HG02852 (cell line): ENCODE data around the gene DIAPH2.
"Not testable (repeated sequence)": the region's sequence is repeated elsewhere in the genome, so short reads cannot be mapped to it uniquely, and the experiment has no call there.

Experiments used
- ATAC-seq: cut with Tn5 transposase; IDR thresholded peaks from one replicate; pipeline ENCODE4 v1.9.1; 2021; ENCODE audit warnings: mild to moderate bottlenecking, moderate library complexity; ENCODE audit not compliant: unreplicated experiment

Gene DIAPH2

GRCh38 chrX:96684339-96685209 is at the start of gene DIAPH2:
TSS of gene DIAPH2 (plus strand) at chrX:96684842.
- ATAC-seq: peak; percentile 84

GRCh38 chrX:96650023-96650422 is 34.6 kb upstream of the DIAPH2 start:
- no peak for ATAC-seq

DNA sequence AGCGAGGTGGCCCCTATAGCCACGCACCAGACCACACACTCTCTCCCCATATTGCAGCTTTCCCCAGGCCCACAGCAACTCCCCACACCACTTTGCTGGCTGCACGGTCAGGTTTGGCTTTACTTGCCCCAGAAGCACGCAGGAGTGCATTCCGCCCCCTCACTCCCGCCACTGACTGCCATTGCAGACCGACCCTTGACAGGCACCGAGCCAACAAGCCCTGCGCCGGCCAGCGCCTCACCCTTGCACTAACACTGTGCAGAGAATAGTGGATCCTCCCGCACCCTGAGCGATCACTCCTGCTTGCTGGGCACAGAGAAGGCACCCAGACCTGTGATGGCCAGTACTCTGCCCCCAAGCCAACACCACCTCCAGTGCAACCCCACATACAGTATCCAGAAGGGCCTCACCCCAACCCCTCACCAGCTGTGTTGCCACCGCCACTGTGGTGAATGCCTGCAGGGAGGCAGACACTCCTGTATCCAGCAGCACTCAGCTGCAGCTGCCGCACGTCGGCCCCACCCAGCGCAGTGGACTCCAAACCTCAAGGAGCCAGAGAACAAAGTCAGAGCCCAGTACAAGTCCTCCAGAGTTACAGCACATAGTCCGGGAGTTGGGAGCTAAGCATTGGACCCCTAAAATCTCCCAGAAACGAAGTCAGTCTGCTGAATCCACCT is 28.6 kb upstream of the DIAPH2 start:
- ATAC-seq: no peak

DNA sequence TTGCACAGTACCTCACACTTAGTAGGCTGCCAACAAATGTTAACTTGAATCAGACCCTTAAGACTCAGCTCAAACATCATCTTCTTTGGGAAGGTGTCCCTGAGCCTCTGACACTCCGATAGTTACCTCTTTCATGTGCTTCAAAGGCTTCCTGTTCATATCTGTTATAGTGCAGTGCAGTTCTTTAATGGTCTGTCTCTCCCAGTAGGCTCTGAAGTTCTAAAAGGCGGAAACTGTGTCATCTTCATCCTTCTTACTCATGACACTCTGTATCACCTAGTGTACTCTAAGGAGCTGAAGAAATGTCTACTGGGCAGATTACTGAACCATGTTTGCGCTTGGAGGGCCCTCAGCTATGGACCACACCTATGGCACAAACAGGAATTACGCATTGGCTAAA is 2.1 kb upstream of the DIAPH2 start:
- ATAC-seq: no peak

- ATAC-seq: no peak
Observed at GRCh38 chrX:96683997-96684338, 674 bp upstream of the DIAPH2 start.

GRCh38 chrX:96685210-96686099 is 813 bp downstream of the DIAPH2 start:
- peak; percentile 35 for ATAC-seq

DNA sequence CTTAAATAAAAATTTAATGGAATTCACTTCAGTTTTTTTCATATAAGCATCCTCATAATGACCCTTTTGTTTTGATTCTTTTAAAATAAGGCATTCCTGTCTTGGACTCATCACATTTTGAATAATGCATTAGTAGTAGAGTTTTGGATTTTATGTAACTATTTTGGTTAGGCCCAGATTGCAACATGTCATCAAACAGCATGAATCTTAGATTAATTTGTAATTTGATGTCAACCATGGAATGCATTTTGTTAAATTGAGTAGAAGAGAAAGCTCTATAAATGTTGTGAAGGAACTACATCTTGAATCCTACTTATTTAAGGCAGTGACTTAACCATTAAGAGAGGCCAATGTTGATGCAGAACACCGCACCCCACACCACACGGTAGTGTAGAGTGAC is 3.1 kb downstream of the DIAPH2 start:
- no peak for ATAC-seq

DNA sequence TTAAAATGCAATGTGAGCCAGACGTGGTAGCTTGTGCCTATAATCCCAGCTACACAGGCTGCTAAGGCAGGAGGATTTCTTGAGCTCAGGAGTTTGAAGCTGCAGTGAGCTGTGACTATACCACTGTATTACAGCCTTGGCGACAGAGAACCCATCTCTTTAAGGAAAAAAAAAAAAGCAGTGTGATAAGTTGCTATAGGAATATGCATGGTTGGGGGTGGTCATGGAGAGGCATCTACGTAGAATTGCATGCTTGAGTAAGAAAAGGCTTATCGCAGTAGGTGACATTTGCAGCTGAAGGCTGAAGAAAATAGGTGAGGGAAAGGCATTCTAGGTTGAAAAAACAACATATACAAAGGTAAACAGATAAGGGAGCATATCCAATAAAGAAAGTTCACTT is 4.1 kb downstream of the DIAPH2 start:
- ATAC-seq: no peak

- no peak for ATAC-seq
Observed at GRCh38 chrX:96689991-96690390, 5.3 kb downstream of the DIAPH2 start.

- no peak for ATAC-seq
Observed at GRCh38 chrX:96692454-96692853, 7.8 kb downstream of the DIAPH2 start.

DNA sequence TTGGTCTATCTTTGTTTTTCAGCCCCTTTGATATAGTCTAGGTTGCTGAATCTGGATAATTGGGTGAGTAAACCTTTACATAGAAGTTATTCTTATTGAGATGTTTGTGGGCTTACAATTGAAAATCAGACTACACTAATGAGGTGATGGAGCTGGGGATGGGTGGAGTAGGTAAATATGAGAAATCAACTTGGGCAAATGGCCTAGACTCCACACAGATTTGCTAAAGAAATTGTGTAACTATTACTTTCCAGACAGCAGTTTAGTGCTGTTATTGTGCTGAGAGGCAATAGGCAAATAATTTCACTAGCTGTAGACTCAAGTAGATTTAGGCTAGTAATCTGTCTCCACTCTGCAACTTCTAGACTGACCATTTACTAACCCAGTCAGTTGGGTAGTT is 8.2 kb downstream of the DIAPH2 start:
- ATAC-seq: no peak

DNA sequence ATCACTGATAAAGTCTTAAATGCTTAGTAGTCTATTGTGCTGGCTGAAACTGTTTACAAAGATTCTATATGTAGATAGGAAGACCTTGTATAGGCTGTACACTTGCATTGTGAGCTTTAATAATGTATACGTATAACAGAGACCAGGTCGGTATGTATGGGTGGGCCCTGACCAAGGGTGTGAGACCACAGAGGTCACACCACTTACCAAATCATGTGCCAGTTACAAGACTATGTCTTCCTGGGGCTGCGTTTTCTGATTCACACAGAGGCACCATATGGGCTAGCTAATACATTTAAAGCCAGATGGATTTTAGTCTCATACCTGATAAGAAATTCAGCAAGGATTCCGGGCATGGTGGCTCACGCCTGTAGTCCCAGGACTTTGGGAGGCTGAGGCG is 8.8 kb downstream of the DIAPH2 start:
- no peak for ATAC-seq

DNA sequence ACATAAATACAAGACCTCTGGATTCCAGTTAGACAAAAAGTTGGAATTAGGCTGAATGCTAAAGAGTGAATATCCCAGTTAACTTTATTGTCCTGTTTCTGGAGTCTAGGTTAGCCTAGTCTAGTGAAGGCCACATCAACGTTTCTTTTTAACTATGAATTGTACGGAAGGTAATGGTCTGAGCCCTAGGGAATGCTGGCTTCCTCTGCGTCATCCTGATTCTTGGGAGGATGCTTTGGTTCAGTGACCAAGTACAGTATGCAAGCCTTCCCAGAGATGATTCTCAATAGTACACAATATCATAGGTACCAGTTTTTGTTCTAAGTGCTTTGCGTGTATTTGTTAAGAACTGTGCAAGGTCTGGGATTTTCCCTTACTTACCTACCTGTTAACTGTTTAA is 11.8 kb downstream of the DIAPH2 start:
- no peak for ATAC-seq

DNA sequence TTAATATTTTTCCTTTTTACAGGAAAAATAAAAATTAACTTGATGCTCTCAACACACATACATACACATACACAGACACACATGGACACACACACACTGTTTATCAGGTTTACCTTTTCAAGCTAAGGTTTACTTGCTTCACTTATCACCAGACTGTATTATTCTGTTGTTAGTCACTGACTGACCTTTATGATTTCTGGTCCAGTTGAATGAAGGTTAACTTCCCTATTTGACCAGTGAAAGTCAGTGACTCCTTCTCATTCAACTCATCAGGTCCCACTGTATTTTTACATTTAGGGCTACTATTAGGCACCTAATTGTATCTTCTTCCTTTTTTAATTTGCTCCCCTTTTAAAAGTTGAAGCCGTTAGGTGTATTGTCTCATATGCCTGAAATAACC is 16.0 kb downstream of the DIAPH2 start:
- no peak for ATAC-seq

DNA sequence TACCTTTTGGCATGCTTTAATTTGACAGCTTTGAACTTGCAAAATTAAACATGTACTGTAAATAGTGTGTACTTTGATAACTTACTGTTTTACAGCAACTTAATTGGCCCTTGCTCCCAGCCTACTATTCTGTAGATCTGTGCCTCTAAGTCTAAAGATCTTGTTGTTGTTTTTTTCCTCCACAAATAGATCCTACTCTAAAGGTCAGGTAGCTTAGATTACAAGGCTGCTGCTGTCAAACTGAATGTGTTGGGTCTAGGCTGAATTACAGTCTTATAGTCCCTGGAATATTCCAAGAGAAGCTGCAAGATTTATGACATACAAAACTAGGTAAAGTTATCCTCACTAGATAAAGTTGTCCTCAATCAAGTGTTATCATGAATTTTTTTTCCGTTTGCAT is 18.7 kb downstream of the DIAPH2 start:
- no peak for ATAC-seq

DNA sequence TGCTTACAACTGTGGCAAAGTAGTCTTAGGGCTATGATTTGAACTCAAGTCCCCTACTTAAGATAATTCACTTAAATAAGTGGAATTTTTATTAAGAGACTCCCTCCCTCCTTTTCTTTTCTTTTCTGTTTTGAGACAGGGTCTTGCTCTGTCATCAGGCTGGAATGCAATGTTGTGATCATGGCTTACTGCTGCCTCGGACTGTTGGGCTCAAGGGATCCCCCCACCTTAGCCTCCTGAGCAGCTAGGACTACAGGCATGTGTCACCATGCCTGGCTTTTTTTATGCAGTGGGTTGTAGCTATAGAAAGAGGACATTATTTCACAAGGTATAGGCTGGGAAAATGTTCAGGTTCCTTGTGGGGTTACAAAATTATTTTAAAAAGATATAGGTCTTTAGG is 19.2 kb downstream of the DIAPH2 start:
- no peak for ATAC-seq

DNA sequence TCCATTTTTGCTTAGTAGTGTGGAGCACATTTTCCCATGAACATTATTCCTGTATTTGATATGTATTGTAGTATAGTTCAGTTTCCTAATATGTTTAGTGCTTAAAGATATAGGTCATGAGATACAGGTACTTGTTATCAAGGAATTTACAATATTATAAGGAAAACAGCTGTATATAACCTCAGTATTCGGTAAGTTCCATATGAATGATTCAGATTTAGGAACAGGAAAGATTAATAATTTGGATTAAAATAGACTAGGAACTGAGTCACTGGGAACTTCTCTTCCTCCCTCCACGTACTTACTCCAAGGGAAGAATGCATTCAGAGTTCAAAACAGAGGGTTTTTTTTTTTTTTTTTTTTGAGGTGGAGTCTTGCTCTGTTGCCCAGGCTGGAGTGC is 20.0 kb downstream of the DIAPH2 start:
- ATAC-seq: no peak

- ATAC-seq: no peak
Observed at GRCh38 chrX:96705905-96706304, 21.3 kb downstream of the DIAPH2 start.

- no peak for ATAC-seq
Observed at GRCh38 chrX:96707804-96708203, 23.2 kb downstream of the DIAPH2 start.

DNA sequence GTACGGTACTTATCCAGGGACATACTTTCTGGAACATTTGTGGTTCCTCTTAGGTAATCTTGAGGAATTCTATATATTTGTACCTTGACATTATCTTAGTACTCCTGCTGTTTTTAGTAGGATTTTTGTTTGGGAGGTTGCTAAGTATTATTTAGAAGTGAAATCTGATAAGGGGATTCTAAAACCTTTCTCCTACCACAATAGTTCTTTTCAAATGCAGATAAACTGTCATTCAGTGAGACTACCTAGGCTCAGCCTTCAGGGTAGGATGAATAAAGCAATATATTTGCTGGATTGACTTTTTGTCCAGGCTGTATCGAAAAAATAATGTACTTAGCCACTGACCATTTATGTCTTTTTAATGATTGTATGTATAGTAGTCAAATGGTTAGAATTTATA is 25.4 kb downstream of the DIAPH2 start:
- no peak for ATAC-seq

DNA sequence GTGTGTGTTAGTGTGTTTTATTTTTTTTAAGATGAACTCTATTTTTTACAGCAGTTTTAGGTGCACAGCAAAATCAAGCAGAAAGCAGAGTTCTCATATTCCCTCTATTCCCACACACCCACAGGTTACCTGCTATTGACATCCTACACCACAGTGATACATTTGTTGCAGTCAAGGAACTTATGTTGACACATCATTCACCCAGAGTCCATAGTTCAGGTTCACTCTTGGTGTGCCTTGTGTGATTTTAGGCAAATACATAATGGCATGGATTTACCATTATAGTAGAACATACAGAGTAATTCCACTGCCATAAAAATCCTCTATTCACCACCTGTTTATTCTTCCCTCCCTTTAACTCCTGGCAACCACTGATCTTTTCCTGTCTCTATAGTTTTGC is 28.7 kb downstream of the DIAPH2 start:
- ATAC-seq: no peak

DNA sequence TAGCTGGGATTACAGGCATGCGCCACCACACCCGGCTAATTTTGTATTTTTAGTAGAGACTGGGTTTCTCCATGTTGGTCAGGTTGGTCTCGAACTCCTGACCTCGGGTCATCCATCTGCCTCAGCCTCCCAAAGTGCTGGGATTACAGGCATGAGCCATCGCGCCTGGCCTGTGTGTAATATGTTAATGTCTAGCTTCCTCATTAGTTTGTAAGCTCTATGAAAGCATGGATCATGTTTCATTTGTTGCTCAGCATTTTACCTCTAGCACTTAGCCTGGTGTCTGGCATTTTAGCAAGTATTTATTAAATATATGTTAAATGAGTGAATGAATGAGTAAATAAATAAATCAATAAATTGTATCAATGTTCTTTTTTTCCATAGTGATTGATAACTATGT is 29.8 kb downstream of the DIAPH2 start:
- not testable (repeated sequence) for ATAC-seq
